Activated naive CD4-positive, alpha-beta T cell treated with Interleukin-2 at 50 U/mL for 16 hours (primary cell): Measurements from ENCODE around the gene ABHD5.

Experiments used
- DNase-seq: peaks from one replicate; pipeline ENCODE4 v3.0.0-alpha.2; 2020

Gene ABHD5

GRCh38 chr3:43726521-43726920, 35.8 kb downstream of the ABHD5 start:
- DNase-seq, result no peak

GRCh38 chr3:43727930-43728329, 37.2 kb downstream of the ABHD5 start:
- DNase-seq, result no peak

GRCh38 chr3:43728476-43728875, 37.7 kb downstream of the ABHD5 start:
- DNase-seq, result no peak

- no peak for DNase-seq
Measured at GRCh38 chr3:43728947-43729346, 38.2 kb downstream of the ABHD5 start.

GRCh38 chr3:43729707-43730414, 39.1 kb downstream of the ABHD5 start:
- no peak for DNase-seq

GRCh38 chr3:43732747-43733425, 42.1 kb downstream of the ABHD5 start:
- DNase-seq, result no peak

GRCh38 chr3:43733459-43734384, 43.0 kb downstream of the ABHD5 start:
- DNase-seq, result no peak

GRCh38 chr3:43734685-43735084, 43.9 kb downstream of the ABHD5 start:
- no peak for DNase-seq

GRCh38 chr3:43735618-43736017, 44.9 kb downstream of the ABHD5 start:
- no peak for DNase-seq

GRCh38 chr3:43736558-43737440, 46.1 kb downstream of the ABHD5 start:
- DNase-seq, result no peak

GRCh38 chr3:43738305-43738704, 47.6 kb downstream of the ABHD5 start:
- no peak for DNase-seq

- no peak for DNase-seq
Measured at GRCh38 chr3:43742920-43743319, 52.2 kb downstream of the ABHD5 start.

- DNase-seq, result no peak
Measured at GRCh38 chr3:43747641-43748040, 56.9 kb downstream of the ABHD5 start.

GRCh38 chr3:43748179-43748578, 57.4 kb downstream of the ABHD5 start:
- no peak for DNase-seq

- DNase-seq, result no peak
Measured at GRCh38 chr3:43748645-43749044, 57.9 kb downstream of the ABHD5 start.

- DNase-seq, result no peak
Measured at GRCh38 chr3:43752905-43753304, 62.2 kb downstream of the ABHD5 start.

- no peak for DNase-seq
Measured at GRCh38 chr3:43753741-43754715, 63.3 kb downstream of the ABHD5 start.

GRCh38 chr3:43755516-43756200, 64.9 kb downstream of the ABHD5 start:
- DNase-seq, result peak; percentile 10

GRCh38 chr3:43757666-43758321, 67.1 kb downstream of the ABHD5 start:
- no peak for DNase-seq

GRCh38 chr3:43758592-43759225, 68.0 kb downstream of the ABHD5 start:
- DNase-seq, result no peak
